Choroid plexus epithelial cell (primary cell): Measurements from ENCODE around the gene PKP1.

Source experiments
- DNase-seq: peaks from one replicate; pipeline ENCODE4 v3.0.0-alpha.2; 2010; ENCODE audit warnings: low read depth
- H3K4me3 ChIP-seq: 2 replicates; pipeline ENCODE4 v1.5.1; 2011; ENCODE audit warnings: low read depth, mild to moderate bottlenecking, control low read depth, low read length, moderate library complexity
- CTCF ChIP-seq: conservative IDR thresholded peaks from 2 replicates; pipeline ENCODE4 v1.5.1; 2011; ENCODE audit warnings: low read depth, mild to moderate bottlenecking, control low read depth, inconsistent platforms, low read length, moderate library complexity

Gene PKP1

GRCh38 chr1:201379733-201380242 lies 96.5 kb downstream of the PKP1 start:
- no peak overlapping the region for H3K4me3 ChIP-seq
- TF ChIP-seq CTCF = no peak
- no peak for DNase-seq

GRCh38 chr1:201381130-201381529 lies 97.8 kb downstream of the PKP1 start:
- no peak overlapping the region for H3K4me3 ChIP-seq
- DNase-seq = no peak
- no peak for TF ChIP-seq CTCF
